ENCODE results near the gene FHAD1.
"Not testable (repeated sequence)": the region's sequence is repeated elsewhere in the genome, so short reads cannot be mapped to it uniquely, and the experiment has no call there.

FHAD1 gene

GRCh38 chr1:15424146-15424667 lies 177.2 kb downstream of the FHAD1 start:
- DNase-seq = no peak

GRCh38 chr1:15424981-15425380 lies 178.0 kb downstream of the FHAD1 start:
- DNase-seq = no peak

- DNase-seq = no peak
Measured at GRCh38 chr1:15425521-15425920, 178.5 kb downstream of the FHAD1 start.

- DNase-seq = no peak
Measured at GRCh38 chr1:15425958-15426357, 178.9 kb downstream of the FHAD1 start.

GRCh38 chr1:15426492-15427279 lies 179.7 kb downstream of the FHAD1 start:
- DNase-seq = peak; percentile 29

GRCh38 chr1:15427280-15427666 lies 180.2 kb downstream of the FHAD1 start:
- no peak for DNase-seq

GRCh38 chr1:15428252-15428651 lies 181.2 kb downstream of the FHAD1 start:
- not testable (repeated sequence) for DNase-seq

GRCh38 chr1:15428815-15429435 lies 181.9 kb downstream of the FHAD1 start:
- no peak for DNase-seq

GRCh38 chr1:15429701-15430149 lies 182.7 kb downstream of the FHAD1 start:
- DNase-seq = peak; percentile 90

- peak; percentile 70 for DNase-seq
Measured at GRCh38 chr1:15430787-15431570, 184.0 kb downstream of the FHAD1 start.

GRCh38 chr1:15431571-15431948 lies 184.5 kb downstream of the FHAD1 start:
- no peak for DNase-seq

- no peak for DNase-seq
Measured at GRCh38 chr1:15432324-15432723, 185.3 kb downstream of the FHAD1 start.

- no peak for DNase-seq
Measured at GRCh38 chr1:15433471-15433870, 186.4 kb downstream of the FHAD1 start.

- DNase-seq = peak; percentile 91
Measured at GRCh38 chr1:15434739-15435138, 187.7 kb downstream of the FHAD1 start.

GRCh38 chr1:15435239-15436077 lies 188.4 kb downstream of the FHAD1 start:
- no peak for DNase-seq

GRCh38 chr1:15436881-15437442 lies 189.9 kb downstream of the FHAD1 start:
- DNase-seq = no peak

- no peak for DNase-seq
Measured at GRCh38 chr1:15439325-15439724, 192.3 kb downstream of the FHAD1 start.

GRCh38 chr1:15440357-15440756 lies 193.3 kb downstream of the FHAD1 start:
- no peak for DNase-seq

- no peak for DNase-seq
Measured at GRCh38 chr1:15441247-15441646, 194.2 kb downstream of the FHAD1 start.

- DNase-seq = no peak
Measured at GRCh38 chr1:15442119-15442518, 195.1 kb downstream of the FHAD1 start.

- no peak for DNase-seq
Measured at GRCh38 chr1:15442759-15443158, 195.7 kb downstream of the FHAD1 start.

- no peak for DNase-seq
Measured at GRCh38 chr1:15443281-15443680, 196.3 kb downstream of the FHAD1 start.

Data from inflammatory macrophage treated with lipopolysaccharide for 4 hours (primary cell).